ENCODE data around the gene ERMN. TPM values are rescaled to one million over a fixed set of nuclear protein-coding genes. Genes with fewer than 3 reads are reported as not detected.

Gene ERMN
- total and polyA plus RNA-seq, 2 donors (not counting 1 experiment from before 2014, with no cell fraction given), result 0.17 TPM; not detected in 1

DNA sequence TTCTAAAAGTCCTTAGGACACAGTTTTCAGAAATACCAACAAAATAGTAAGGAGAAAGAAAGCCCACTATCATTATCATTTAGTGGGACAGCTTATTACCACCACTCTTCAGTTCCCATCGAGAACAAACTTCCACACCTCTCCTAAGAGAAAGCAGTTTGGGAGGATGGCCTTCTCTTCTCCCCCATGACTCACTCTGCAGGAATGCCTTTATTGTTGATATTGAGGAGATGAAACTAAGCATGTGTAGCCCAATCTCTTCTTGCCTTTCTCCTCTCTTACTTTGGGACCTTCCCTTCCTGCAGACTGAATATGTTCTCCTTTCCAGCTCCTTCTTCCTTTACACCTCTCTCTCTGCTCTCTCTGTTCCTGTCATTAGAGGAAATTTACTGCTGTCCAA lies 30.0 kb upstream of the ERMN start:
- H3K4me2 ChIP-seq (ENCODE audit: extremely low read depth, insufficient read depth, low read length), result no peak overlapping the region
- no peak overlapping the region for H3K9ac ChIP-seq (ENCODE audit: insufficient read depth, low read length)
- no peaks in the 10 kb centered on the region for H3K4me1 ChIP-seq (ENCODE audit: control insufficient read depth, extremely low read depth, insufficient read depth, low read length)
- H3K36me3 ChIP-seq (ENCODE audit: control insufficient read depth, insufficient read depth, low read length), result no peaks in the 10 kb centered on the region
- H3K79me2 ChIP-seq (ENCODE audit: control insufficient read depth, insufficient read depth, low read length), result no peaks in the 10 kb centered on the region
- H3K27ac ChIP-seq (ENCODE audit: insufficient read depth, low read length), result no peak overlapping the region
- H3K9me3 ChIP-seq (ENCODE audit: control insufficient read depth, insufficient read depth, low read depth, low read length), result no peaks in the 10 kb centered on the region
- TF ChIP-seq, protein P1, sequence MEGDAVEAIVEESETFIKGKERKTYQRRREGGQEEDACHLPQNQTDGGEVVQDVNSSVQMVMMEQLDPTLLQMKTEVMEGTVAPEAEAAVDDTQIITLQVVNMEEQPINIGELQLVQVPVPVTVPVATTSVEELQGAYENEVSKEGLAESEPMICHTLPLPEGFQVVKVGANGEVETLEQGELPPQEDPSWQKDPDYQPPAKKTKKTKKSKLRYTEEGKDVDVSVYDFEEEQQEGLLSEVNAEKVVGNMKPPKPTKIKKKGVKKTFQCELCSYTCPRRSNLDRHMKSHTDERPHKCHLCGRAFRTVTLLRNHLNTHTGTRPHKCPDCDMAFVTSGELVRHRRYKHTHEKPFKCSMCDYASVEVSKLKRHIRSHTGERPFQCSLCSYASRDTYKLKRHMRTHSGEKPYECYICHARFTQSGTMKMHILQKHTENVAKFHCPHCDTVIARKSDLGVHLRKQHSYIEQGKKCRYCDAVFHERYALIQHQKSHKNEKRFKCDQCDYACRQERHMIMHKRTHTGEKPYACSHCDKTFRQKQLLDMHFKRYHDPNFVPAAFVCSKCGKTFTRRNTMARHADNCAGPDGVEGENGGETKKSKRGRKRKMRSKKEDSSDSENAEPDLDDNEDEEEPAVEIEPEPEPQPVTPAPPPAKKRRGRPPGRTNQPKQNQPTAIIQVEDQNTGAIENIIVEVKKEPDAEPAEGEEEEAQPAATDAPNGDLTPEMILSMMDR (conservative IDR thresholded peaks at IDR 0.05 in 1 of 2, IDR thresholded peaks at IDR 0.05 in 1 of 2; ENCODE audit: low read depth in 1 of 2, low read length in 2 of 2), result no peak
- no peak for TF ChIP-seq EZH2 (IDR thresholded peaks at IDR 0.05; ENCODE audit: low read length, missing control alignments)
- no peaks in the 10 kb centered on the region for H4K20me1 ChIP-seq (ENCODE audit: control insufficient read depth, extremely low read depth, insufficient read depth, low read length)
- no peak overlapping the region for H3K4me3 ChIP-seq (replicated peaks in 1 of 4; ENCODE audit: control extremely low read depth in 1 of 4, insufficient read depth in 1 of 4, low read depth in 3 of 4, low read length in 4 of 4)
- DNase-seq (ENCODE audit: low read depth in 2 of 2), result peak; percentile 3 to 17
- H2AFZ ChIP-seq (ENCODE audit: low read length), result no peak overlapping the region
- no peaks in the 10 kb centered on the region for H3K27me3 ChIP-seq (ENCODE audit: control insufficient read depth, insufficient read depth, low read length)

GRCh38 chr2:157349949-157350515 lies 24.4 kb upstream of the ERMN start:
- H3K27ac ChIP-seq (ENCODE audit: insufficient read depth, low read length), result no peak overlapping the region
- H3K27me3 ChIP-seq (ENCODE audit: control insufficient read depth, insufficient read depth, low read length), result no peaks in the 10 kb centered on the region
- no peaks in the 10 kb centered on the region for H3K36me3 ChIP-seq (ENCODE audit: control insufficient read depth, insufficient read depth, low read length)
- no peak overlapping the region for H3K4me3 ChIP-seq (replicated peaks in 1 of 4; ENCODE audit: control extremely low read depth in 1 of 4, insufficient read depth in 1 of 4, low read depth in 3 of 4, low read length in 4 of 4)
- H3K4me1 ChIP-seq (ENCODE audit: control insufficient read depth, extremely low read depth, insufficient read depth, low read length), result no peaks in the 10 kb centered on the region
- DNase-seq (ENCODE audit: low read depth in 2 of 2), result peak in 1 of 2 donors; percentile 17
- TF ChIP-seq, protein P1 (conservative IDR thresholded peaks at IDR 0.05 in 1 of 2, IDR thresholded peaks at IDR 0.05 in 1 of 2; ENCODE audit: low read depth in 1 of 2, low read length in 2 of 2), result no peak
- TF ChIP-seq EZH2 (IDR thresholded peaks at IDR 0.05; ENCODE audit: low read length, missing control alignments), result no peak
- H2AFZ ChIP-seq (ENCODE audit: low read length), result no peak overlapping the region
- H3K79me2 ChIP-seq (ENCODE audit: control insufficient read depth, insufficient read depth, low read length), result no peaks in the 10 kb centered on the region
- H4K20me1 ChIP-seq (ENCODE audit: control insufficient read depth, extremely low read depth, insufficient read depth, low read length), result no peaks in the 10 kb centered on the region
- no peak overlapping the region for H3K9ac ChIP-seq (ENCODE audit: insufficient read depth, low read length)
- H3K9me3 ChIP-seq (ENCODE audit: control insufficient read depth, insufficient read depth, low read depth, low read length), result no peaks in the 10 kb centered on the region
- H3K4me2 ChIP-seq (ENCODE audit: extremely low read depth, insufficient read depth, low read length), result no peak overlapping the region

- no peak for DNase-seq (ENCODE audit: low read depth in 2 of 2)
- no peak overlapping the region for H3K4me3 ChIP-seq (replicated peaks in 1 of 4; ENCODE audit: control extremely low read depth in 1 of 4, insufficient read depth in 1 of 4, low read depth in 3 of 4, low read length in 4 of 4)
- no peak overlapping the region for H3K27ac ChIP-seq (ENCODE audit: insufficient read depth, low read length)
- H2AFZ ChIP-seq (ENCODE audit: low read length), result no peak overlapping the region
- no peaks in the 10 kb centered on the region for H3K36me3 ChIP-seq (ENCODE audit: control insufficient read depth, insufficient read depth, low read length)
- no peaks in the 10 kb centered on the region for H3K27me3 ChIP-seq (ENCODE audit: control insufficient read depth, insufficient read depth, low read length)
- H3K79me2 ChIP-seq (ENCODE audit: control insufficient read depth, insufficient read depth, low read length), result no peaks in the 10 kb centered on the region
- H3K4me1 ChIP-seq (ENCODE audit: control insufficient read depth, extremely low read depth, insufficient read depth, low read length), result no peaks in the 10 kb centered on the region
- no peaks in the 10 kb centered on the region for H3K9me3 ChIP-seq (ENCODE audit: control insufficient read depth, insufficient read depth, low read depth, low read length)
- H3K9ac ChIP-seq (ENCODE audit: insufficient read depth, low read length), result no peak overlapping the region
- H4K20me1 ChIP-seq (ENCODE audit: control insufficient read depth, extremely low read depth, insufficient read depth, low read length), result no peaks in the 10 kb centered on the region
- H3K4me2 ChIP-seq (ENCODE audit: extremely low read depth, insufficient read depth, low read length), result no peak overlapping the region
- TF ChIP-seq, protein P1 (conservative IDR thresholded peaks at IDR 0.05 in 1 of 2, IDR thresholded peaks at IDR 0.05 in 1 of 2; ENCODE audit: low read depth in 1 of 2, low read length in 2 of 2), result no peak
- no peak for TF ChIP-seq EZH2 (IDR thresholded peaks at IDR 0.05; ENCODE audit: low read length, missing control alignments)
Observed at GRCh38 chr2:157348291-157348921, 22.8 kb upstream of the ERMN start.

All from fibroblast of lung (primary cell).